H1 (cell line): ENCODE results near the gene FAM133A.

Experiments
- BRCA1 ChIP-seq: IDR thresholded peaks from 2 replicates; pipeline ENCODE4 v1.6.1; 2012; ENCODE audit warnings: low read depth, low read length, improper control_type of control experiment
- EZH2 ChIP-seq: fragments of 200-600 bp; sonication (generic); IDR thresholded peaks from 2 replicates; pipeline ENCODE4 v1.7.1; 2012; ENCODE audit warnings: low read depth, mild to moderate bottlenecking, moderate library complexity, low read length, inconsistent platforms; ENCODE audit not compliant: severe bottlenecking
- GTF2F1 ChIP-seq: IDR thresholded peaks from 2 replicates; pipeline ENCODE4 v1.6.1; 2012; ENCODE audit warnings: low read depth, low read length, improper control_type of control experiment, borderline replicate concordance
- POLR2AphosphoS5 ChIP-seq: IDR thresholded peaks from 2 replicates; pipeline ENCODE4 v1.6.1; 2011; ENCODE audit warnings: low read depth, low read length
- RXRA ChIP-seq: IDR thresholded peaks from 2 replicates; pipeline ENCODE4 v1.6.1; 2011; ENCODE audit warnings: low read depth, mild to moderate bottlenecking, low read length, moderate library complexity; ENCODE audit not compliant: insufficient read depth
- YY1 ChIP-seq: IDR thresholded peaks from 2 replicates; pipeline ENCODE4 v1.6.1; 2011; ENCODE audit warnings: low read depth, mild to moderate bottlenecking, low read length
- ZNF274 ChIP-seq: IDR thresholded peaks from 2 replicates; pipeline ENCODE4 v1.7.0; 2012; ENCODE audit warnings: low read length, borderline replicate concordance; ENCODE audit errors: extremely low read depth
- TF ChIP-seq, protein P1 (sequence below), 3 experiments: IDR thresholded peaks; 1 replicate in 2 of 3; 2 replicates in 1 of 3; pipeline versions ENCODE4 v1.5.1 to v1.6.1; 2011; ENCODE audit warnings: low read length in 3 of 3, mild to moderate bottlenecking in 3 of 3, inconsistent platforms in 2 of 3, low read depth in 1 of 3, moderate library complexity in 1 of 3; ENCODE audit not compliant: insufficient read depth in 1 of 3; ENCODE audit errors: control extremely low read depth in 1 of 3
- TF ChIP-seq, protein P2 (sequence below): IDR thresholded peaks from 2 replicates; pipeline ENCODE4 v1.6.1; 2012; ENCODE audit warnings: low read length, inconsistent platforms
- TF ChIP-seq, protein P3 (sequence below): IDR thresholded peaks from 2 replicates; pipeline ENCODE4 v1.6.1; 2012; ENCODE audit warnings: inconsistent platforms
- TF ChIP-seq, protein P4 (sequence below): IDR thresholded peaks from 2 replicates; pipeline ENCODE4 v1.6.1; 2011; ENCODE audit warnings: low read length, improper control_type of control experiment
- TF ChIP-seq, protein P5 (sequence below): IDR thresholded peaks from 2 replicates; pipeline ENCODE4 v1.6.1; 2011; ENCODE audit warnings: low read depth, mild to moderate bottlenecking, low read length; ENCODE audit not compliant: insufficient read depth

DNA sequence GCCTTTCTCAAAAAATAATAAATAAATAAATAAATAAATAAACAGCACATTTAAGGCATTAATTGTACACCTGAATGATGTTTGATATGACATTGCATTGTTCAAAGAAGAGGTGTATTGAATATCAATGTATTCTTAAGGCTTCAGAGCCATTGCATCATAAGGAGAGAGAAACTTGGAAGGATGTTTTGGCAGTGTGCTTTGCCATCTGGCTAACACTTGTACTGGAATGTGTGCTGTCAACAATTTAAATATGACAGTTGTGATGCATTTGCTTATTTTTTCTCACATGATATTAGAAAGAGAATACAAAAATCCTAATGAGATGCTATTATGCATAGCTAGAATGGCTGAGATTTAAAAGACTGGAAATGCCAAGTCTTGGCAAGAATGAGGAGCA, 67.8 kb downstream of the FAM133A start:
- TF ChIP-seq, protein P1, sequence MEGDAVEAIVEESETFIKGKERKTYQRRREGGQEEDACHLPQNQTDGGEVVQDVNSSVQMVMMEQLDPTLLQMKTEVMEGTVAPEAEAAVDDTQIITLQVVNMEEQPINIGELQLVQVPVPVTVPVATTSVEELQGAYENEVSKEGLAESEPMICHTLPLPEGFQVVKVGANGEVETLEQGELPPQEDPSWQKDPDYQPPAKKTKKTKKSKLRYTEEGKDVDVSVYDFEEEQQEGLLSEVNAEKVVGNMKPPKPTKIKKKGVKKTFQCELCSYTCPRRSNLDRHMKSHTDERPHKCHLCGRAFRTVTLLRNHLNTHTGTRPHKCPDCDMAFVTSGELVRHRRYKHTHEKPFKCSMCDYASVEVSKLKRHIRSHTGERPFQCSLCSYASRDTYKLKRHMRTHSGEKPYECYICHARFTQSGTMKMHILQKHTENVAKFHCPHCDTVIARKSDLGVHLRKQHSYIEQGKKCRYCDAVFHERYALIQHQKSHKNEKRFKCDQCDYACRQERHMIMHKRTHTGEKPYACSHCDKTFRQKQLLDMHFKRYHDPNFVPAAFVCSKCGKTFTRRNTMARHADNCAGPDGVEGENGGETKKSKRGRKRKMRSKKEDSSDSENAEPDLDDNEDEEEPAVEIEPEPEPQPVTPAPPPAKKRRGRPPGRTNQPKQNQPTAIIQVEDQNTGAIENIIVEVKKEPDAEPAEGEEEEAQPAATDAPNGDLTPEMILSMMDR (IDR thresholded peaks at IDR 0.05; ENCODE audit: control extremely low read depth in 1 of 3, insufficient read depth in 1 of 3, low read depth in 1 of 3, low read length in 3 of 3) = no peak
- TF ChIP-seq BRCA1 (no peak), POLR2AphosphoS5 (no peak), RXRA (no peak), EZH2 (no peak), YY1 (no peak), GTF2F1 (no peak), ZNF274 (no peak)
- TF ChIP-seq, protein P2, sequence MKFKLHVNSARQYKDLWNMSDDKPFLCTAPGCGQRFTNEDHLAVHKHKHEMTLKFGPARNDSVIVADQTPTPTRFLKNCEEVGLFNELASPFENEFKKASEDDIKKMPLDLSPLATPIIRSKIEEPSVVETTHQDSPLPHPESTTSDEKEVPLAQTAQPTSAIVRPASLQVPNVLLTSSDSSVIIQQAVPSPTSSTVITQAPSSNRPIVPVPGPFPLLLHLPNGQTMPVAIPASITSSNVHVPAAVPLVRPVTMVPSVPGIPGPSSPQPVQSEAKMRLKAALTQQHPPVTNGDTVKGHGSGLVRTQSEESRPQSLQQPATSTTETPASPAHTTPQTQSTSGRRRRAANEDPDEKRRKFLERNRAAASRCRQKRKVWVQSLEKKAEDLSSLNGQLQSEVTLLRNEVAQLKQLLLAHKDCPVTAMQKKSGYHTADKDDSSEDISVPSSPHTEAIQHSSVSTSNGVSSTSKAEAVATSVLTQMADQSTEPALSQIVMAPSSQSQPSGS = no peak
- TF ChIP-seq, protein P3, sequence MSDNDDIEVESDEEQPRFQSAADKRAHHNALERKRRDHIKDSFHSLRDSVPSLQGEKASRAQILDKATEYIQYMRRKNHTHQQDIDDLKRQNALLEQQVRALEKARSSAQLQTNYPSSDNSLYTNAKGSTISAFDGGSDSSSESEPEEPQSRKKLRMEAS = no peak
- TF ChIP-seq, protein P4, sequence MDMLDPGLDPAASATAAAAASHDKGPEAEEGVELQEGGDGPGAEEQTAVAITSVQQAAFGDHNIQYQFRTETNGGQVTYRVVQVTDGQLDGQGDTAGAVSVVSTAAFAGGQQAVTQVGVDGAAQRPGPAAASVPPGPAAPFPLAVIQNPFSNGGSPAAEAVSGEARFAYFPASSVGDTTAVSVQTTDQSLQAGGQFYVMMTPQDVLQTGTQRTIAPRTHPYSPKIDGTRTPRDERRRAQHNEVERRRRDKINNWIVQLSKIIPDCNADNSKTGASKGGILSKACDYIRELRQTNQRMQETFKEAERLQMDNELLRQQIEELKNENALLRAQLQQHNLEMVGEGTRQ = no peak
- TF ChIP-seq, protein P5, sequence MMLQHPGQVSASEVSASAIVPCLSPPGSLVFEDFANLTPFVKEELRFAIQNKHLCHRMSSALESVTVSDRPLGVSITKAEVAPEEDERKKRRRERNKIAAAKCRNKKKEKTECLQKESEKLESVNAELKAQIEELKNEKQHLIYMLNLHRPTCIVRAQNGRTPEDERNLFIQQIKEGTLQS = no peak
